ENCODE measurements around the gene PRDM4.

DNA sequence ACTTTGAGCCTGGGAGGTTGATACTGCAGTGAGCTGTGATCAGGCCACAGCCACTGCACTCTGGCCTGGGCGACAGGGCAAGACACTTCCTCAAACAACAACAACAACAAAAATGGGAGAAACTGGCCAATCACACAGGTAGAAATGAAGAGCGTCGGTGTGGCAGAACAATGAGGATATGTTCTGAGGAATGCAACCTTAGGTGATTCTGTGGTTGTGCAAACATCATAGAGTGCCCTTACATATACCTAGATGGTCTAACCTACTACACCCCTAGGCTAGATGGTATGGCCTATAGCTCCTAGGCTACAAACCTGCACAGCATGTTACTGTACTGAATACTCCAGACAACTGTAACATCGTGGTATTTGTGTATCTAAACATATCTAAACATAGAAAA lies 3.7 kb upstream of the PRDM4 start:
- no peak for TF ChIP-seq CTCF (IDR thresholded peaks at IDR 0.05; ENCODE audit: poor library complexity)
- no peak for TF ChIP-seq EZH2phosphoT487 (IDR thresholded peaks at IDR 0.05; ENCODE audit: low read depth, severe bottlenecking, unreplicated experiment)

All from hepatocyte (in vitro differentiated cells).